HG03378 (cell line): ENCODE measurements around the gene FADD.
A peak's percentile ranks its signal among the peaks of the same experiment; 100 is the strongest.

Experiments
- ATAC-seq: cut with Tn5 transposase; IDR thresholded peaks from one replicate; pipeline ENCODE4 v1.9.1; 2021; ENCODE audit warnings: mild to moderate bottlenecking, moderate library complexity; ENCODE audit not compliant: unreplicated experiment

FADD gene

GRCh38 chr11:70202920-70203750 lies at the start of gene FADD:
Gene FADD, plus strand, starts transcription at chr11:70203296. Its CDS starts 164 bp downstream, at chr11:70203460.
- ATAC-seq: peak; percentile 62

- no peak for ATAC-seq
These were observed 47.7 kb upstream of the FADD start for GRCh38 chr11:70155386-70155785.

GRCh38 chr11:70156291-70157037 lies 46.6 kb upstream of the FADD start:
- no peak for ATAC-seq

GRCh38 chr11:70158201-70158600 lies 44.9 kb upstream of the FADD start:
- ATAC-seq: no peak

GRCh38 chr11:70158757-70159389 lies 44.2 kb upstream of the FADD start:
- ATAC-seq: no peak

GRCh38 chr11:70159627-70160570 lies 43.2 kb upstream of the FADD start:
- ATAC-seq: no peak

- ATAC-seq: no peak
These were observed 42.0 kb upstream of the FADD start for GRCh38 chr11:70161043-70161625.

- no peak for ATAC-seq
These were observed 38.4 kb upstream of the FADD start for GRCh38 chr11:70164705-70165104.

GRCh38 chr11:70167120-70167519 lies 36.0 kb upstream of the FADD start:
- ATAC-seq: no peak

- ATAC-seq: no peak
These were observed 35.2 kb upstream of the FADD start for GRCh38 chr11:70167723-70168404.

- ATAC-seq: no peak
These were observed 34.7 kb upstream of the FADD start for GRCh38 chr11:70168405-70168754.

GRCh38 chr11:70169127-70169526 lies 34.0 kb upstream of the FADD start:
- ATAC-seq: no peak

- no peak for ATAC-seq
These were observed 33.5 kb upstream of the FADD start for GRCh38 chr11:70169632-70170031.

- ATAC-seq: no peak
These were observed 32.4 kb upstream of the FADD start for GRCh38 chr11:70170596-70171210.

- no peak for ATAC-seq
These were observed 30.1 kb upstream of the FADD start for GRCh38 chr11:70173018-70173417.

GRCh38 chr11:70174547-70175235 lies 28.4 kb upstream of the FADD start:
- ATAC-seq: no peak

- ATAC-seq: no peak
These were observed 27.8 kb upstream of the FADD start for GRCh38 chr11:70175236-70175698.

GRCh38 chr11:70176940-70177689 lies 26.0 kb upstream of the FADD start:
- no peak for ATAC-seq
